Brain microvascular endothelial cell (primary cell): Measurements from ENCODE around the gene RAD9B.
"Not testable (repeated sequence)": the region's sequence is repeated elsewhere in the genome, so short reads cannot be mapped to it uniquely, and the experiment has no call there.

Source experiments
- DNase-seq: peaks from one replicate; pipeline ENCODE4 v3.0.0-alpha.2; 2020
- H3K27ac ChIP-seq: fragments of 250-450 bp; sonication (Bioruptor Pico); 2 replicates; pipeline ENCODE4 v1.5.1; 2020; ENCODE audit warnings: mild to moderate bottlenecking, moderate library complexity
- H3K27me3 ChIP-seq: fragments of 250-450 bp; sonication (Bioruptor Pico); replicated peaks from 2 replicates; pipeline ENCODE4 v1.5.1; 2020; ENCODE audit warnings: mild to moderate bottlenecking
- H3K36me3 ChIP-seq: fragments of 250-450 bp; sonication (Bioruptor Pico); replicated peaks from 2 replicates; pipeline ENCODE4 v1.5.1; 2020; ENCODE audit warnings: mild to moderate bottlenecking
- H3K4me3 ChIP-seq: 2 replicates; pipeline ENCODE4 v1.5.1; 2011; ENCODE audit warnings: low read depth, mild to moderate bottlenecking, control low read depth, low read length, moderate library complexity
- in situ Hi-C: cut with HindIII; loops from 2 replicates; pipeline ENCODE4 v1.10.0; 2017; ENCODE audit warnings: low sequenced_read_pairs, low pct_ligation_motif_present
- TF ChIP-seq, protein P1 (sequence below): IDR thresholded peaks from 2 replicates; pipeline ENCODE4 v1.5.1; 2011; ENCODE audit warnings: low read depth, mild to moderate bottlenecking, moderate library complexity, low read length, control low read depth, inconsistent platforms; ENCODE audit errors: missing control alignments

The RAD9B gene

DNA sequence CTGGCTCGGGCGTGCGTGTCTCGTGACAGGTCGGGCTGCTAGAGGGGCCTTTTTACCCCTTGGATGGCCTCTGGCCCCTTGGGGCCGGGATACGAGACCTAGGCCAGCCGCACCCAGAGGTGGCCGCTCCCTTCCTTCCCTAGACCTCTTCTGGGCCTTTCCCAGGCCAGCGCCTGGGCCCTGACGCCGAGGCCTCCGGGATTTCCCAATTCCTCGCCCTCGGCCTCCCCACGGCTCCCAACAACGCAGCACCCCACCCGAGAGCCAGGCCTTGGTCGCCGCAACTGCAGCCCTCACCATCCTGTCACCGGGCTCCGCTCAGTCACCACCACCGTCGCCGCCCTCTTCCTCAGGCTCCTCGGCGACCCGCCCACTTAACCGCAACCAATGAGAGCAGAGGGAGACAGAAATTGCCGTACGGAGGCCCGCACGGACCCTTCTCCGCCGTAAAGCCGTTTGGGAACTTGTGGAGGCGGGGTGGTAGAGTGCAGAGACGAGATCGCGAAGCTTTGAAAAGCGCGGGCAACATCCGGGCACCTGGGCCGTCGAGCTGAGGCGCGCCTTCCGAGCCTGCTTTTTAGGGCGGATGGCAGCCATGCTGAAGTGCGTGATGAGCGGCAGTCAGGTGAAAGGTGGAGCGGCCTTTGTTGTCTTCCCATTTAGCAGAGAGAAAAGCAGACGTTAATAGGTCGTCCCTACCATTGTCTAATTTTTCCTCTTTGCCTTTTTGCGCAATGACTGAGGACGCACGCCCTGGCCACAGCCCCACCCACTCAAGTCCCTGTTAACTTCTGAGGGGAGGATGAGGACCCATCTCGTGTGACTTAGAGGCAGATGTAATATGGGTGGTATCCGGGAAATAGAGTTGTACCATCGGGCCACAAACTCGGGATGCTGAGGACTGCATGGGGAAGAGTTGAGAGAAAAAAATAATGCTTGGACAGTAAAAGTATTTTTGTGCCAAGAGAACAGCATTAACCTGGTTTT is at the start of gene RAD9B, which contains the start of gene VPS29:
Gene RAD9B (plus strand): TSS at position 580 of the 987 bp plus-strand sequence. CDS start 7 bp downstream, at position 587.
Gene VPS29 (minus strand): TSS at position 360 of the 987 bp plus-strand sequence. CDS start 60 bp downstream, at position 300.
- H3K27me3 ChIP-seq = no peaks in the 10 kb centered on the region
- peak within 1 kb of the TSS; percentile 91 for H3K4me3 ChIP-seq
- no peaks in the 10 kb centered on the region for H3K36me3 ChIP-seq
- DNase-seq = peak; percentile 99
- peak within 1 kb of the TSS; percentile 47 for H3K27ac ChIP-seq
- TF ChIP-seq, protein P1, sequence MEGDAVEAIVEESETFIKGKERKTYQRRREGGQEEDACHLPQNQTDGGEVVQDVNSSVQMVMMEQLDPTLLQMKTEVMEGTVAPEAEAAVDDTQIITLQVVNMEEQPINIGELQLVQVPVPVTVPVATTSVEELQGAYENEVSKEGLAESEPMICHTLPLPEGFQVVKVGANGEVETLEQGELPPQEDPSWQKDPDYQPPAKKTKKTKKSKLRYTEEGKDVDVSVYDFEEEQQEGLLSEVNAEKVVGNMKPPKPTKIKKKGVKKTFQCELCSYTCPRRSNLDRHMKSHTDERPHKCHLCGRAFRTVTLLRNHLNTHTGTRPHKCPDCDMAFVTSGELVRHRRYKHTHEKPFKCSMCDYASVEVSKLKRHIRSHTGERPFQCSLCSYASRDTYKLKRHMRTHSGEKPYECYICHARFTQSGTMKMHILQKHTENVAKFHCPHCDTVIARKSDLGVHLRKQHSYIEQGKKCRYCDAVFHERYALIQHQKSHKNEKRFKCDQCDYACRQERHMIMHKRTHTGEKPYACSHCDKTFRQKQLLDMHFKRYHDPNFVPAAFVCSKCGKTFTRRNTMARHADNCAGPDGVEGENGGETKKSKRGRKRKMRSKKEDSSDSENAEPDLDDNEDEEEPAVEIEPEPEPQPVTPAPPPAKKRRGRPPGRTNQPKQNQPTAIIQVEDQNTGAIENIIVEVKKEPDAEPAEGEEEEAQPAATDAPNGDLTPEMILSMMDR = no peak
- in situ Hi-C loops = loop anchor here (25.0 kb wide), 1 partner anchor 110 kb away; the partner anchor contains the start of gene TCTN1

DNA sequence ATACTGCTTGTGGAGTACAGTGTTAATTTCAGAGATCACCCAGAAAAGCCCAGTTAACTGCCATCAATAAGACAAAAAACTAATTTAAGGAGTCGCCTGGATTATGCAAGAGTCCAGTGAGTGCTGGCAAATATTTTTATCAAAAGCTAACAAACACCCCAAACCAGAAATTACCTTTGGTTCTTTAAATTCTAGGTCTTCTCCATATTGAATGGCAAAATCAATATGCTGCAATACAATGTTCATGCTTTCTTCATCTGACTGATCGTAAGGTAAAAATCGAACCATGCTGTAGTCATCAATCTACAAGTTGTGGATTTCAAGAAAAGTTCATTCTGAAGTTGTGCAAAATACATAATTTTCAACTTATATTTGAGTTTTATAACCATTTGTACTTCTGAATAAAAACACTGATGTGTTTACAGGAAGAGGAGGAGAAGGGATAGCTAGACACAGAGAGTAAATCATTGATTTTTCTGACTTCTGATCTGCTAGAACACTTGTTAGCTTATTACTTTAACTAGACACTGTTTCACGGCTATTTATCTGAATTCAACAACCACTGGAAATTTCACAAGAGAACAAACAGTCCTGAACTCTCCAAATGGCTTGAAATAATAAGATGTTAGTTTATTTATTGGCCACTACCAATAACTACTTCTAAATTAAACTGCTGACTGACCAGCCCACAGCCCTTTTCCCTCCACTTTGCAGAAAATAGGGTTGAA is 48.4 kb upstream of the RAD9B start:
- DNase-seq = no peak
- TF ChIP-seq, protein P1 = no peak
- Histone ChIP-seq H3K36me3 (peaks cover 9% of the 10 kb centered on the region), H3K27me3 (no peaks in the 10 kb centered on the region), H3K27ac (no peak overlapping the region), H3K4me3 (no peak overlapping the region)
- in situ Hi-C loops = no loop called here

DNA sequence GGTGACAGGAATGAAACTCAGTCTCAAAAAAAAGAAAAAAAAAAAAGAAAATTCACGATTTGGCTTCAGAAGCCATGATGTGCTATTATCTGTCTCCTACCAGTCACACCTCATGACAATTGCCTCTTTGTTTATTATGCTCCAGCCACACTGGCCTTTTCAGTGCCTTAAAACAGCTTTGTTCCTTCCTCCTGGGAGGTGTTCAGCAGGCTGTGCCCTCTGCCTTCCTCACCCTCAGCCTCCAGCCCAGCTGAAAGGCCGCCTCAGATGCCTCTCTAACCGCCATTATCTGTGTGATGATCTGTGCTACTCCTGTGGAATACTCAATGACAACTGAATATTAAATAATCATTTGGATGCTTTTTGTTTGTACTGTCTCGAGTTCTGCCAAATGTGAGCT is 43.4 kb upstream of the RAD9B start:
- DNase-seq = no peak
- no peaks in the 10 kb centered on the region for H3K27me3 ChIP-seq
- TF ChIP-seq, protein P1 = no peak
- H3K27ac ChIP-seq = no peak overlapping the region
- in situ Hi-C loops = no loop called here
- H3K36me3 ChIP-seq = peaks cover 15% of the 10 kb centered on the region
- H3K4me3 ChIP-seq = no peak overlapping the region

DNA sequence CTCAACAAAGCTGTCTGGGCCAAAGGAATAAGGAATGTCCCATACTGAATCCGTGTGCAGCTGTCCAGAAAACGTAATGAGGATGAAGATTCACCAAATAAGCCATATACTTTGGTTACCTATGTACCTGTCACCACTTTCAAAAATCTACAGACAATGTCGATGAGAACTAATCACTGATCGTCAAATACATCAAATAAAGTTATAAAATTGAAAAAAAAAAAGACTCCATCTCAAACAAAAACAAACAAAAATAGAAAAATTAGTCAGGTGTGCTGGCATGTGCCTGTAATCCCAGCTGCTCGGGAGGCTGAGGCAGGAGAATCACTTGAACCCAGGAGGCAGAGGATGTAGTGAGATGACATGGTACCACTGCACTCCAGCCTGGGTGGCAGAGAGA is 40.9 kb upstream of the RAD9B start:
- in situ Hi-C loops, H3K4me3 ChIP-seq, H3K27ac ChIP-seq, DNase-seq, H3K36me3 ChIP-seq, H3K27me3 ChIP-seq: not testable (repeated sequence)

DNA sequence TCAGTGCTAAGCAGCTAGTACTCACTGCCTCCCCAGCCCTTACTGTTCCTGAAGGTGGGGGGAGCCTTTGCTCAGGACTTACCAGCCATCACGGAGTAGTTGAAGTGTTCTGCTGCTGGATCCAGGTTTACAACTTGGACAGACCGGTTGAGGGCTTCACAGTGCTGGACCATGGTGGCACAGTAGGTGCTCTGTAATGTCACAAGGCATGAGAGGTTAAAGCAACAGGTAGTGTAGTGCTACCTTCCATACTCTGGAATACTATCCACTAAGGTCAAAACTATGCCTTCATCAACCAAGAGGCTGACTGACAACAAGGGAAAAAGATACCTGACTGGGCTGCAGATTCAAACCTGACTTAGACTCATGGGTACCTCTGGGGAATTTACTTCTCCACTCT is 37.1 kb upstream of the RAD9B start:
- TF ChIP-seq, protein P1 = no peak
- no peak overlapping the region for H3K27ac ChIP-seq
- no peak overlapping the region for H3K4me3 ChIP-seq
- no peak for DNase-seq
- in situ Hi-C loops = no loop called here
- H3K27me3 ChIP-seq = no peaks in the 10 kb centered on the region
- peaks cover 4% of the 10 kb centered on the region for H3K36me3 ChIP-seq

DNA sequence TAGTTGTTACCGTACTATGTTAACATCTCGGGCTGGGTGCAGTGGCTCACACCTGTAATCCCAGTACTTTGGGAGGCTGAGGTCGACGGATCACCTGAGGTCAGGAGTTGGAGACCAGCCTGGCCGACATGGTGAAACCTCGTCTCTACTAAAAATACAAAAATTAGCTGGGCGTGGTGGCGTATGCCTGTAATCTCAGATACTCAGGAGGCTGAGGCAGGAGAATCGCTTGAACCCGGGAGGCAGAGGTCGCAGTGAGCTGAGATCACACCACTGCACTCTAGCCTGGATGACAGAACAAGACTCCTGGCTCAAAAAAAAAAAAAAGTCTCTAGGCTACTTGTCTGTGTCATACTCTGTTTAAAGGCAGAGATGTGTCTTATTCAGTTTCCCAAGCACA is 36.4 kb upstream of the RAD9B start:
- H3K27ac ChIP-seq, H3K4me3 ChIP-seq, in situ Hi-C loops, H3K36me3 ChIP-seq, H3K27me3 ChIP-seq, DNase-seq: not testable (repeated sequence)
